Karpas-422 (cell line): ENCODE data around the gene MIPOL1. TPM values are rescaled to one million over a fixed set of nuclear protein-coding genes. Genes with fewer than 3 reads are reported as not detected.
"Not testable (repeated sequence)": the region's sequence is repeated elsewhere in the genome, so short reads cannot be mapped to it uniquely, and the experiment has no call there.

Experiments
- DNase-seq: peaks from one replicate; pipeline ENCODE4 v3.0.0-alpha.2; 2015
- H2AFZ ChIP-seq: fragments of 200-600 bp; sonication (generic); 2 replicates; pipeline ENCODE4 v1.6.1; 2014; ENCODE audit warnings: antibody characterized with exemption, low read length, mixed read lengths
- H3K27ac ChIP-seq: fragments of 200-600 bp; sonication (generic); 2 replicates; pipeline ENCODE4 v1.5.1; 2014; ENCODE audit warnings: mild to moderate bottlenecking, low read length, moderate library complexity
- H3K27me3 ChIP-seq: fragments of 200-600 bp; sonication (generic); 2 replicates; pipeline ENCODE4 v1.6.1; 2014; ENCODE audit warnings: low read length, mixed read lengths
- H3K36me3 ChIP-seq: fragments of 200-600 bp; sonication (generic); 2 replicates; pipeline ENCODE4 v1.6.1; 2014; ENCODE audit warnings: low read length, mixed read lengths; ENCODE audit not compliant: insufficient read depth
- H3K4me1 ChIP-seq: fragments of 200-600 bp; sonication (generic); 2 replicates; pipeline ENCODE4 v1.6.1; 2014; ENCODE audit warnings: mild to moderate bottlenecking, low read length, mixed read lengths
- H3K4me2 ChIP-seq: fragments of 200-600 bp; sonication (generic); 2 replicates; pipeline ENCODE4 v1.6.1; 2014; ENCODE audit warnings: low read length, low read depth, mild to moderate bottlenecking; ENCODE audit not compliant: poor library complexity, severe bottlenecking
- H3K4me3 ChIP-seq: fragments of 200-600 bp; sonication (generic); 2 replicates; pipeline ENCODE4 v1.5.1; 2014; ENCODE audit warnings: mild to moderate bottlenecking, antibody characterized with exemption, low read length, mixed read lengths
- H3K79me2 ChIP-seq: fragments of 200-600 bp; sonication (generic); 2 replicates; pipeline ENCODE4 v1.6.1; 2014; ENCODE audit warnings: mild to moderate bottlenecking, low read length, mixed read lengths
- H3K9ac ChIP-seq: fragments of 200-600 bp; sonication (generic); 2 replicates; pipeline ENCODE4 v1.6.0; 2014; ENCODE audit warnings: low read length
- H3K9me2 ChIP-seq: fragments of 200-600 bp; sonication (generic), shearing (Covaris generic); replicated peaks from 2 replicates; pipeline ENCODE4 v1.6.0; 2014; ENCODE audit warnings: mild to moderate bottlenecking, low read length, moderate library complexity; ENCODE audit not compliant: insufficient read depth
- H3K9me3 ChIP-seq: fragments of 300-700, 200-600 bp; sonication (generic); 2 replicates; pipeline ENCODE4 v1.6.1; 2014; ENCODE audit warnings: low read length, mixed read lengths
- H4K20me1 ChIP-seq: fragments of 200-600 bp; sonication (generic); 2 replicates; pipeline ENCODE4 v1.6.1; 2014; ENCODE audit warnings: mild to moderate bottlenecking, antibody characterized with exemption, low read length, low read depth; ENCODE audit not compliant: insufficient read depth
- total RNA-seq: library from RNA; depleted of rRNA; stranded (reverse); fragments of >200 nt; shearing (Covaris generic); gene quantifications from 2 replicates; pipeline ENCODE4 v1.2.3, GENCODE V29; 2014; ENCODE audit warnings: low replicate concordance

The MIPOL1 gene
- total RNA-seq, 1 experiment from 2014 or later: not detected

DNA sequence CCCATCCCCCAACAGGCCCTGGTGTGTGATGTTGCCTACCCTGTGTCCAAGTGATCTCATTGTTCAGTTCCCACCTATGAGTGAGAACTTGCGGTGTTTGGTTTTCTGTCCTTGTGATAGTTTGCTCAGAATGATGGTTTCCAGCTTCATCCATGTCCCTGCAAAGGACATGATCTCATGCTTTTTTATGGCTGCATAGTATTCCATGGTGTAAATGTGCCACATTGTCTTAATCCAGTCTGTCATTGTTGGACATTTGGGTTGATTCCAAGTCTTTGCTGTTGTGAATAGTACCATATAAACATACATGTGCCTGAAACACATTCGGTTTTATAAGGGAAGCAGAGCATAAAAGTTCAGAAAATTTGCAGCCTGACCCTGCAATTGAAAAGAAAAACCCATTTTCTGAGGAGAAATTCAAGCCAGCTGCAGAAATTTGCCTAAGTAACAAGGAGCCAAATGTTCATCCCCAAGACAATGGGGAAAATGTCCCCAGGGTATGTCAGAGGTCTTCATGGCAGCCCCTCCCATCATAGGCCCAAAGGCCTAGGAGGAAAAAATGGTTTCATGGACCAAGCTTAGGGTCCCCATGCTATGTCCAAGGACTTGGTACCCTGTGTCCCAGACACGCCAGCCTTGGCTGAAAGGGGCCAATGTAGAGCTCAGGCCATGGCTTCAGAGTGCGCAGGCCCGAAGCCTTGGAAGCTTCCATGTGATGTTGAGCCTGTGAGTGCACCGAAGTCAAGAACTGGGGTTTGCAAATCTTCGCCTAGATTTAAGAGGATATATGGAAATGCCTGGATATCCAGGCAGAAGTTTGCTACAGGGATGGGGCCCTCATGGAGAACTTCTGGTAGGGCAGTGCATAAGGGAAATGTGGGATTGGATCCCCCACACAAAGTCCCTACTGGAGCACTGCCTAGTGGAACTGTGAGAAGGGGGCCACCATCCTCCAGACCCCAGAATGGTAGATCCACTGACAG is 8.2 kb downstream of the MIPOL1 start:
- not testable (repeated sequence) for H3K4me2 ChIP-seq, H2AFZ ChIP-seq, H3K9ac ChIP-seq, H4K20me1 ChIP-seq, H3K4me3 ChIP-seq, DNase-seq, H3K9me2 ChIP-seq, H3K27ac ChIP-seq, H3K9me3 ChIP-seq, H3K27me3 ChIP-seq, H3K79me2 ChIP-seq, H3K4me1 ChIP-seq, H3K36me3 ChIP-seq

DNA sequence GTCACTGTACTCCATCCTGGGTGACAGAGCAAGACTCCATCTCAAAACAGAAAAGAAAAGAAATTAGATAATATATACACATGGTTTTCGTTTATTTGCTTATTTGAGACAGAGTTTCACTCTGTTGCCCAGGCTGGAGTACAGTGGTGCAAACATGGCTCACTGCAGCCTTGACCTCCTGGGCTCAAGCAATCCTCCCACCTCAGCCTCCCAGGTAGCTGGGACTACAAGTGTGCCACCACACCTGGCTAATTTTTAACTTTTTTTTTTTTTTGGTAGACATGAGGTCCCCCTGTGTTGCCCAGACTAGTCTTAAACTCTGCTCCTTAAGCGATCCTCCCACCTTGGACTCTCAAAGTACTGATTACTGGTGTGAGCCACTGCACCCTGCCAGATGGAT is 11.9 kb downstream of the MIPOL1 start:
- not testable (repeated sequence) for H3K9me3 ChIP-seq, H2AFZ ChIP-seq, H3K4me3 ChIP-seq, H3K9me2 ChIP-seq, H4K20me1 ChIP-seq, H3K79me2 ChIP-seq, H3K27ac ChIP-seq, H3K4me1 ChIP-seq, H3K4me2 ChIP-seq, H3K27me3 ChIP-seq, DNase-seq, H3K9ac ChIP-seq, H3K36me3 ChIP-seq

DNA sequence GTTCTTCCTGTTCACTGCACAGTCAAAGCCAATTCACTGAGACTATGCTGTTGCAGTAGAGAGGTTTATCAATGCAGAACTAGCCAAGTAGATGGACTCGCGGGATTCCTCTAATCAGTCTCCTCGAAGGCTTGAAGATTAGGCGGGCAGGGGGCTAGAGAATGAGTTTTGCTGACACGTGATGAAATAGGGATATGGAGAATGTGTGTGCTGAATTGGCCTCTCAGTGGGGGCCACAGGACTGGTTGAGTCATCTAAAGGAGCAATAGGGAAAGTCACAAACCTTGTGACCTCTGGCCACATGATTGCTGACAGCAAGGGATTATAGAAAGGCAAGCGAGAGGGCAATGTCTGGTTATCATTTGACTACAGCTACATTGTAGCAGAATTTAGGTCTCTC is 12.7 kb downstream of the MIPOL1 start:
- H3K27me3 ChIP-seq: peaks cover 6% of the 10 kb centered on the region; the same call in 1 of the 2 replicates
- no peaks in the 10 kb centered on the region for H3K79me2 ChIP-seq
- H3K27ac ChIP-seq: no peak overlapping the region
- H3K9me2 ChIP-seq: no peaks in the 10 kb centered on the region
- H4K20me1 ChIP-seq: no peaks in the 10 kb centered on the region
- H3K4me3 ChIP-seq: no peak overlapping the region
- H3K9me3 ChIP-seq: peaks cover 7% of the 10 kb centered on the region
- H3K9ac ChIP-seq: no peak overlapping the region
- no peaks in the 10 kb centered on the region for H3K36me3 ChIP-seq
- H3K4me1 ChIP-seq: no peaks in the 10 kb centered on the region
- H3K4me2 ChIP-seq: no peak overlapping the region
- DNase-seq: no peak
- H2AFZ ChIP-seq: no peak overlapping the region

DNA sequence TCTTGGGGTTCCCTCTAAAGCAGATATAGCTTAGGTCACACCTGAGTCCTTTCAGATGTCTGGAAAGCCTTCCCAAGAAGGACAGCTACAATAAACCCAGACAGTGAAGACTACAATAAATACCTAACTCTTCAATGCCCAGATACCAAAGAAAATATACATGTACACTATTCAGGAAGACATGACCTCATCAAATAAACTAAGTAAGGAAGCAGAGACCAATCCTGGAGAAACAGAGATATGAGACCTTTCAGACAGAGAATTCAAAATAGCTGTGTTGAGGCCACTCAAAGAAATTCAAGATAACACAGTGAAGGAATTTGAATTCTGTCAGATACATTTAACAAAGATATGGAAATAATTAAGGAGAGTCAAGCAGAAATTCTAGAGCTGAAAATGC is 15.3 kb downstream of the MIPOL1 start:
- H3K9me3 ChIP-seq: no peaks in the 10 kb centered on the region
- H3K9me2 ChIP-seq: no peaks in the 10 kb centered on the region
- H3K79me2 ChIP-seq: no peaks in the 10 kb centered on the region
- no peak overlapping the region for H3K27ac ChIP-seq
- H2AFZ ChIP-seq: no peak overlapping the region
- no peak overlapping the region for H3K9ac ChIP-seq
- H3K4me1 ChIP-seq: no peaks in the 10 kb centered on the region
- no peak for DNase-seq
- no peaks in the 10 kb centered on the region for H3K36me3 ChIP-seq
- H3K4me2 ChIP-seq: no peak overlapping the region
- H3K4me3 ChIP-seq: no peak overlapping the region
- H4K20me1 ChIP-seq: no peaks in the 10 kb centered on the region
- peaks cover 3% of the 10 kb centered on the region; the same call in 1 of the 2 replicates for H3K27me3 ChIP-seq

DNA sequence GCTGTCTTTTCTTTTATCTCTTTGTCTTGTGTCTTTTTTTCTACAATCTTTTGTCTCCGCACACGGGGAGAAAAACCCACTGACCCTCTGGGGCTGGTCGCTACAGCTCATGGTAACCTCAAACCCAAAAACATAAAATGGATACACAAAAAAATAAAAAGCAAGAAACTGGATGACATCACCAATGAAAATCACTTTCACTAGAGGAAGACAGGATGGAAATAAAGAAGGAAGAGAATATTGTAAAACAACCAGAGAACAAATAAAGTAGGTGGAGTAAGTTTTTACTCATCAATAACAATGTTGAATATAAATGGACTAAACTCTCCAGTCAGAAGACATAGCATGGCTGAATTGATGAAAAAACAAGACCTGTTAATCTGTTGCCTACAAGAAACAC is 17.6 kb downstream of the MIPOL1 start:
- Histone ChIP-seq H3K27me3 (peaks cover 3% of the 10 kb centered on the region), H2AFZ (no peak overlapping the region), H3K9me2 (no peaks in the 10 kb centered on the region), H3K27ac (no peak overlapping the region), H4K20me1 (no peaks in the 10 kb centered on the region), H3K4me1 (no peaks in the 10 kb centered on the region), H3K4me3 (no peak overlapping the region), H3K9ac (no peak overlapping the region), H3K4me2 (no peak overlapping the region), H3K36me3 (no peaks in the 10 kb centered on the region), H3K9me3 (no peaks in the 10 kb centered on the region), H3K79me2 (no peaks in the 10 kb centered on the region)
- DNase-seq: no peak

DNA sequence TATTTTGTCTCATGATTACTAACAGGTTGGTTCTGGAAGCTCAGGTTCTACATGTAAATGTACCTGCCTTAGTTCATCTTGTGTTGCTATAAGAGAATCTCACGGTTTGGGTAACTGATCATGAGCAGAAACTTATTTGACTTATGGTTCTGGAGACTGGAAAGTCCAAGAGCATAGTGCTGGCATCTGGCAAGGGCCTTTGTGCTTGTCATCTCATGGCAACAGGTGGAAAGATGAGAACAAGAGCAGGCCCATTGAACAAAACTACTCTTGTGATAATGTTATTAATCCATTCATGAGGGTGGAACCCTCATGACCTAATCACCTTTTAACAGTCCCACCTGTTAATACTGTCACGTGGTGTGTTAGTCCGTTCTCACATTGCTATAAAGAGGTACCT is 23.3 kb downstream of the MIPOL1 start:
- Histone ChIP-seq H3K36me3 (no peaks in the 10 kb centered on the region), H3K9me2 (no peaks in the 10 kb centered on the region; the same call in 1 of the 2 replicates)

DNA sequence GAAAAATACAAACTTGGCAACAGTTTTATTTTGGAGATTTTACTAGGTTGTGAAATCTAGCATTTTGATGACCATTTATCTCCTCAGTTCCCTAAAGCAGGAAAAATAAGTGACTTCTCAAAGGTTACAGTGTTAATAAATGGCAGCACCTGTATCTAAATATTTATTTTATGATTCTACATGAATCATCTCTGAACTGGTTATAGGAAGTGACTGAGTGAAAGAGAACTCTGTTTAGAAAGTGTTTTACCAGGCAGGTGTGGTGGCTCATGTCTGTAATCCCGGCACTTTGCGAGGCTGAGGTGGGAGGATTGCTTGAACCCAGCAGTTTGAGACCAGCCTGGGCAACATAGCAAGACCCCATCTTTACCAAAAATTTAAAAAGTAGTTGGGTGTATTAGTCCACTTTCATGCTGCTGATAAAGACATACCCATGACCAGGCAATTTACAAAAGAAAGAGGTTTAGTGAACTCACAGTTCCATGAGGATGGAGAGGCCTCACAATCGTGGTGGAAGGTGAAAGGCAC is 26.3 kb downstream of the MIPOL1 start:
- H3K9ac ChIP-seq: no peak overlapping the region
- H3K79me2 ChIP-seq: no peaks in the 10 kb centered on the region
- no peaks in the 10 kb centered on the region for H3K36me3 ChIP-seq
- H2AFZ ChIP-seq: no peak overlapping the region
- H4K20me1 ChIP-seq: no peaks in the 10 kb centered on the region
- no peaks in the 10 kb centered on the region for H3K4me1 ChIP-seq
- H3K9me2 ChIP-seq: no peaks in the 10 kb centered on the region; the same call in 1 of the 2 replicates
- DNase-seq: no peak
- H3K27me3 ChIP-seq: no peaks in the 10 kb centered on the region; the same call in 1 of the 2 replicates
- H3K4me2 ChIP-seq: no peak overlapping the region
- no peaks in the 10 kb centered on the region; the same call in 1 of the 2 replicates for H3K9me3 ChIP-seq
- no peak overlapping the region for H3K4me3 ChIP-seq
- H3K27ac ChIP-seq: no peak overlapping the region

More for the DNA sequence above, 23.3 kb downstream of the MIPOL1 start:
- Histone ChIP-seq H3K79me2 (no peaks in the 10 kb centered on the region), H3K9ac (no peak overlapping the region), H4K20me1 (no peaks in the 10 kb centered on the region), H3K4me3 (no peak overlapping the region), H3K9me3 (no peaks in the 10 kb centered on the region; the same call in 1 of the 2 replicates), H3K4me1 (no peaks in the 10 kb centered on the region), H2AFZ (no peak overlapping the region), H3K27me3 (no peaks in the 10 kb centered on the region; the same call in 1 of the 2 replicates), H3K4me2 (no peak overlapping the region), H3K27ac (no peak overlapping the region)
- DNase-seq: no peak

DNA sequence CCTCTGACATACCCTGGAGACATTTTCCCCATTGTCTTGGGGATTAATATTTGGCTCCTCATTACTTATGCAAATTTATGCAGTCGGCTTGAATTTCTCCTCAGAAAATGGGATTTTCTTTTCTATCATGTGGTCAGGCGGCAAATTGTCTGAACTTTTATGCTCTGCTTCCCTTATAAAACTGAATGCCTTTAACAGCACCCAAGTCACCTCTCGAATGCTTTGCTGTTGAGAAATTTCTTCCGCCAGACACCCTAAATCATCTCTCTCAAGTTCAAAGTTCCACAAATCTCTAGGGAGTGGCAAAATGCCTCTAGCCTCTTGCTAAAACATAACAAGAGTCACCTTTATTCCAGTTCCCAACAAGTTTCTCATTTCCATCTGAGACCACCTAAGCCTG is 27.9 kb downstream of the MIPOL1 start:
- not testable (repeated sequence) for H3K4me3 ChIP-seq, H3K9me3 ChIP-seq, H3K4me1 ChIP-seq, H3K79me2 ChIP-seq, H3K9ac ChIP-seq, H3K27ac ChIP-seq, H3K27me3 ChIP-seq, H4K20me1 ChIP-seq, H2AFZ ChIP-seq, H3K4me2 ChIP-seq, H3K9me2 ChIP-seq, DNase-seq, H3K36me3 ChIP-seq
